ENCODE data around the gene ATRN.

ATRN gene

GRCh38 chr20:3492669-3493068 is 21.9 kb downstream of the ATRN start:
- H3K36me3 ChIP-seq (ENCODE audit: insufficient read depth, low read length) = no peaks in the 10 kb centered on the region
- no peak overlapping the region for H3K9ac ChIP-seq (ENCODE audit: low read depth, low read length)
- no peak for ATAC-seq (ENCODE audit: insufficient read depth, low read depth)
- no peak for DNase-seq
- no peak for TF ChIP-seq CTCF (IDR thresholded peaks at IDR 0.05; ENCODE audit: borderline replicate concordance, extremely low read depth, low read length, poor library complexity, severe bottlenecking)
- TF ChIP-seq EZH2 (IDR thresholded peaks at IDR 0.05; ENCODE audit: borderline replicate concordance, low read depth, low read length, severe bottlenecking) = no peak
- H3K27me3 ChIP-seq (ENCODE audit: insufficient read depth, low read length, poor library complexity) = no peaks in the 10 kb centered on the region
- peaks cover 12% of the 10 kb centered on the region for H3K9me3 ChIP-seq (ENCODE audit: insufficient read depth, low read length, severe bottlenecking)
- H3K79me2 ChIP-seq (ENCODE audit: insufficient read depth, low read length) = no peaks in the 10 kb centered on the region
- no peak overlapping the region for H3K4me3 ChIP-seq (ENCODE audit: low read depth in 1 of 2, low read length in 2 of 2)
- no peaks in the 10 kb centered on the region for H3K4me1 ChIP-seq (ENCODE audit: insufficient read depth, low read length)
- no peaks in the 10 kb centered on the region for H4K20me1 ChIP-seq (ENCODE audit: insufficient read depth, low read length)
- H3K27ac ChIP-seq (ENCODE audit: low read length) = no peak overlapping the region
- no peak overlapping the region for H3K4me2 ChIP-seq (ENCODE audit: insufficient read depth, low read length)
- H2AFZ ChIP-seq (ENCODE audit: low read depth, low read length) = no peak overlapping the region

GRCh38 chr20:3494218-3494617 is 23.4 kb downstream of the ATRN start:
- H2AFZ ChIP-seq (ENCODE audit: low read depth, low read length) = no peak overlapping the region

GRCh38 chr20:3502878-3503277 is 32.1 kb downstream of the ATRN start:
- Histone ChIP-seq H3K4me3 (ENCODE audit: low read depth in 1 of 2, low read length in 2 of 2) (no peak overlapping the region), H4K20me1 (ENCODE audit: insufficient read depth, low read length) (no peaks in the 10 kb centered on the region), H3K27me3 (ENCODE audit: insufficient read depth, low read length, poor library complexity) (no peaks in the 10 kb centered on the region), H2AFZ (ENCODE audit: low read depth, low read length) (no peak overlapping the region), H3K9ac (ENCODE audit: low read depth, low read length) (no peak overlapping the region), H3K36me3 (ENCODE audit: insufficient read depth, low read length) (no peaks in the 10 kb centered on the region), H3K9me3 (ENCODE audit: insufficient read depth, low read length, severe bottlenecking) (no peaks in the 10 kb centered on the region), H3K79me2 (ENCODE audit: insufficient read depth, low read length) (no peaks in the 10 kb centered on the region), H3K27ac (ENCODE audit: low read length) (no peak overlapping the region), H3K4me2 (ENCODE audit: insufficient read depth, low read length) (no peak overlapping the region), H3K4me1 (ENCODE audit: insufficient read depth, low read length) (no peaks in the 10 kb centered on the region)
- DNase-seq = no peak
- ATAC-seq (ENCODE audit: insufficient read depth, low read depth) = no peak
- no peak for TF ChIP-seq EZH2 (IDR thresholded peaks at IDR 0.05; ENCODE audit: borderline replicate concordance, low read depth, low read length, severe bottlenecking)
- TF ChIP-seq CTCF (IDR thresholded peaks at IDR 0.05; ENCODE audit: borderline replicate concordance, extremely low read depth, low read length, poor library complexity, severe bottlenecking) = no peak

More at GRCh38 chr20:3494218-3494617, 23.4 kb downstream of the ATRN start:
- Histone ChIP-seq H3K79me2 (ENCODE audit: insufficient read depth, low read length) (no peaks in the 10 kb centered on the region), H3K4me2 (ENCODE audit: insufficient read depth, low read length) (no peak overlapping the region), H4K20me1 (ENCODE audit: insufficient read depth, low read length) (no peaks in the 10 kb centered on the region), H3K27ac (ENCODE audit: low read length) (no peak overlapping the region), H3K4me1 (ENCODE audit: insufficient read depth, low read length) (no peaks in the 10 kb centered on the region), H3K9ac (ENCODE audit: low read depth, low read length) (no peak overlapping the region), H3K27me3 (ENCODE audit: insufficient read depth, low read length, poor library complexity) (no peaks in the 10 kb centered on the region), H3K4me3 (ENCODE audit: low read depth in 1 of 2, low read length in 2 of 2) (no peak overlapping the region), H3K9me3 (ENCODE audit: insufficient read depth, low read length, severe bottlenecking) (peaks cover 12% of the 10 kb centered on the region), H3K36me3 (ENCODE audit: insufficient read depth, low read length) (no peaks in the 10 kb centered on the region)
- DNase-seq (no peak), ATAC-seq (ENCODE audit: insufficient read depth, low read depth) (no peak)
- TF ChIP-seq CTCF (IDR thresholded peaks at IDR 0.05; ENCODE audit: borderline replicate concordance, extremely low read depth, low read length, poor library complexity, severe bottlenecking) (no peak), EZH2 (IDR thresholded peaks at IDR 0.05; ENCODE audit: borderline replicate concordance, low read depth, low read length, severe bottlenecking) (no peak)

GRCh38 chr20:3505148-3505547 is 34.3 kb downstream of the ATRN start:
- DNase-seq (no peak), ATAC-seq (ENCODE audit: insufficient read depth, low read depth) (no peak)
- TF ChIP-seq CTCF (IDR thresholded peaks at IDR 0.05; ENCODE audit: borderline replicate concordance, extremely low read depth, low read length, poor library complexity, severe bottlenecking) (no peak), EZH2 (IDR thresholded peaks at IDR 0.05; ENCODE audit: borderline replicate concordance, low read depth, low read length, severe bottlenecking) (no peak)
- Histone ChIP-seq H3K9ac (ENCODE audit: low read depth, low read length) (no peak overlapping the region), H2AFZ (ENCODE audit: low read depth, low read length) (no peak overlapping the region), H3K27ac (ENCODE audit: low read length) (no peak overlapping the region), H3K79me2 (ENCODE audit: insufficient read depth, low read length) (no peaks in the 10 kb centered on the region), H3K36me3 (ENCODE audit: insufficient read depth, low read length) (no peaks in the 10 kb centered on the region), H4K20me1 (ENCODE audit: insufficient read depth, low read length) (no peaks in the 10 kb centered on the region), H3K4me1 (ENCODE audit: insufficient read depth, low read length) (no peaks in the 10 kb centered on the region), H3K27me3 (ENCODE audit: insufficient read depth, low read length, poor library complexity) (no peaks in the 10 kb centered on the region), H3K4me3 (ENCODE audit: low read depth in 1 of 2, low read length in 2 of 2) (no peak overlapping the region), H3K4me2 (ENCODE audit: insufficient read depth, low read length) (no peak overlapping the region), H3K9me3 (ENCODE audit: insufficient read depth, low read length, severe bottlenecking) (no peaks in the 10 kb centered on the region)
